Measurements from ENCODE around the gene CYSLTR2. TPM values are rescaled to one million over a fixed set of nuclear protein-coding genes. Genes with fewer than 3 reads are reported as not detected.
"Not testable (repeated sequence)": the region's sequence is repeated elsewhere in the genome, so short reads cannot be mapped to it uniquely, and the experiment has no call there.

CYSLTR2 gene
- total RNA-seq, 1 donor from 2014 or later = not detected

GRCh38 chr13:48644951-48645350, 8.8 kb upstream of the CYSLTR2 start:
- DNase-seq (ENCODE audit: low read depth, low spot score) = no peak

GRCh38 chr13:48645845-48646244, 7.9 kb upstream of the CYSLTR2 start:
- DNase-seq (ENCODE audit: low read depth, low spot score) = no peak

- DNase-seq (ENCODE audit: low read depth, low spot score) = no peak
These were observed 6.9 kb upstream of the CYSLTR2 start for GRCh38 chr13:48646791-48647190.

- DNase-seq (ENCODE audit: low read depth, low spot score) = no peak
These were observed 6.1 kb upstream of the CYSLTR2 start for GRCh38 chr13:48647625-48648024.

- no peak for DNase-seq (ENCODE audit: low read depth, low spot score)
These were observed 5.3 kb upstream of the CYSLTR2 start for GRCh38 chr13:48648446-48648845.

GRCh38 chr13:48652851-48653471, 768 bp upstream of the CYSLTR2 start:
- no peak for DNase-seq (ENCODE audit: low read depth, low spot score)

- no peak for DNase-seq (ENCODE audit: low read depth, low spot score)
These were observed 782 bp downstream of the CYSLTR2 start for GRCh38 chr13:48654511-48654910.

GRCh38 chr13:48655291-48655690, 1.6 kb downstream of the CYSLTR2 start:
- DNase-seq (ENCODE audit: low read depth, low spot score) = no peak

GRCh38 chr13:48656608-48657007, 2.9 kb downstream of the CYSLTR2 start:
- DNase-seq (ENCODE audit: low read depth, low spot score) = no peak

GRCh38 chr13:48660361-48661076, 6.8 kb downstream of the CYSLTR2 start:
- no peak for DNase-seq (ENCODE audit: low read depth, low spot score)

- DNase-seq (ENCODE audit: low read depth, low spot score) = no peak
These were observed 7.4 kb downstream of the CYSLTR2 start for GRCh38 chr13:48661107-48661506.

- no peak for DNase-seq (ENCODE audit: low read depth, low spot score)
These were observed 8.5 kb downstream of the CYSLTR2 start for GRCh38 chr13:48662226-48662625.

- no peak for DNase-seq (ENCODE audit: low read depth, low spot score)
These were observed 13.4 kb downstream of the CYSLTR2 start for GRCh38 chr13:48667136-48667535.

- not testable (repeated sequence) for DNase-seq (ENCODE audit: low read depth, low spot score)
These were observed 17.7 kb downstream of the CYSLTR2 start for GRCh38 chr13:48671421-48671820.

- DNase-seq (ENCODE audit: low read depth, low spot score) = no peak
These were observed 21.5 kb downstream of the CYSLTR2 start for GRCh38 chr13:48675247-48675646.

- no peak for DNase-seq (ENCODE audit: low read depth, low spot score)
These were observed 24.6 kb downstream of the CYSLTR2 start for GRCh38 chr13:48678316-48678715.

- no peak for DNase-seq (ENCODE audit: low read depth, low spot score)
These were observed 26.4 kb downstream of the CYSLTR2 start for GRCh38 chr13:48679941-48680680.

- no peak for DNase-seq (ENCODE audit: low read depth, low spot score)
These were observed 27.1 kb downstream of the CYSLTR2 start for GRCh38 chr13:48680756-48681392.

GRCh38 chr13:48681905-48682304, 28.2 kb downstream of the CYSLTR2 start:
- no peak for DNase-seq (ENCODE audit: low read depth, low spot score)

GRCh38 chr13:48682436-48682835, 28.7 kb downstream of the CYSLTR2 start:
- DNase-seq (ENCODE audit: low read depth, low spot score) = no peak

- no peak for DNase-seq (ENCODE audit: low read depth, low spot score)
These were observed 33.0 kb downstream of the CYSLTR2 start for GRCh38 chr13:48686636-48687210.

GRCh38 chr13:48687249-48687648, 33.5 kb downstream of the CYSLTR2 start:
- DNase-seq (ENCODE audit: low read depth, low spot score) = no peak

Measured in pulmonary artery endothelial cell (primary cell).